Activated CD8-positive, alpha-beta memory T cell treated with anti-CD3 and anti-CD28 coated beads, Interleukin-2, amount 50 U/mL, for 1 hour (primary cell): ENCODE data around the gene CADM2.

ENCODE experiments used
- DNase-seq: peaks from one replicate; pipeline ENCODE4 v3.0.0-alpha.2; 2020; ENCODE audit errors: extremely low read depth

The CADM2 gene

DNA sequence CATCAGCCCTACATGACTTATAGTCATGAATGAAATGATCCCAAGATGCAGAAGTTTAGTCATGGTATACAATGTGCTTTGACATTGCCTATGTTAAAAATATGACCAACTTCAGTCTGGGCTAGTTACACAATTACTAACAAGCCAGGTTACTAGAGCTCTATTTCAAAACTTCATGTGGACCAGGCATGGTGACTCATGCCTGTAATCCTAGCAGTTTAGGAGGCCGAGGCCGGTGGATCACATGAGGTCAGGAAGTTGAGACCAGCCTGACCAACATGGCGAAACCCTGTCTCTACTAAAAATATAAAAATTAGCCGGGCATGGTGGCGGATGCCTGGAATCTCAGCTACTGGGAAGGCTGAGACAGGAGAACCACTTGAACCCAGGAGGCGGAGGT lies 613.0 kb downstream of the CADM2 start:
- no peak for DNase-seq

DNA sequence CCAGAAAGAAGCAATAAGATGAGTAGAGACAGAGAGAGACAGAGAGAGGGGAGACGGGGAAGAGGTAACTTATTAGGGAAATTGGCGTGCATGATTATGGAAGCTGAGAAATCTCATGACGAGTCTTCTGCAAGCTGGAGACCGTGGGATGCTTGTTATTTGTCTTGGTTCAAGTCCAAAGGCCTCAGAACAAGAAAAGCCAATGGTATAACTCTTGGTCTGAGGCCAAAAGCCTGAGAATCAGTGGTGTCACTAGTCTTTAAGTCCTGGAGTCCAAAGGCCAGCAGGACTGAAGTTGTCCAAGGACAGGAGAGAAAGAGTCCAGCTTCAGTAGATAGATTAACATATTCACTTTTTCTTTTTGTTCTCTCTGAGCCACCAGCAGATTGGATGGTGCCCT lies 613.6 kb downstream of the CADM2 start:
- no peak for DNase-seq

GRCh38 chr3:85572978-85573377 lies 614.2 kb downstream of the CADM2 start:
- DNase-seq, result no peak

DNA sequence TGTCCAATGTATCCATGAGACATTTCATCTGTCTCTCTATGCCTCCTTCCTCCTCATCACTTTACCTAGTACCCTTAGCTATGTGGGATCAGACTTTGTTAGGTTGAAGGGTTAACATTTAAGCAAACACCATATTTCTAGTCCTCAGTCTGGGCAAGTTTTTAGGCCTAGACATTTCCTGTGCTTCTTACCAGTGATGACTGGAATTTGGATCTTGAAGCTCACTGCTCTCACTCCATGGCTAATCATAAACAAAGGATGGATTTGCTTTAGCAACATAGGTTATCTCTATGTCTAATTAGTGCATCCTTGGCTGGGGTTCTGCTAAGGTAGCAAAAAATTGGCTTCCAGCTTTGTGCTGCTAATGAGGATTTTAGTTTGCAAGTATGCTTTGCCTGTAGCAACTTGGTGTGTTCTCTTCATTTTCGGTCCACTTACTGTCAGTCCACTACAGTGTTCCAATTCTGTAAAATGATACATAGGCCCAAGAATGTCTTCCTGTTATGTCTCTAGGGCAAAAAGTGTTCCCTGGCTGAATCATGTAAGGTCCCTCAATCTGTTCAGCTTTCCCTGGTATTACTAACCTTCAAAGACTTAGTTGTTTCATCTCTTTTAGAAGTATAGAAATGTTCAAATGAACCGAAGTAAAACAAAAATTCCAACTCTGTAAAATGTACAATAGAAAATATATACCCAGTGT lies 615.4 kb downstream of the CADM2 start:
- DNase-seq, result no peak

GRCh38 chr3:85576091-85576690 lies 617.4 kb downstream of the CADM2 start:
- no peak for DNase-seq

GRCh38 chr3:85576697-85577200 lies 618.0 kb downstream of the CADM2 start:
- no peak for DNase-seq

DNA sequence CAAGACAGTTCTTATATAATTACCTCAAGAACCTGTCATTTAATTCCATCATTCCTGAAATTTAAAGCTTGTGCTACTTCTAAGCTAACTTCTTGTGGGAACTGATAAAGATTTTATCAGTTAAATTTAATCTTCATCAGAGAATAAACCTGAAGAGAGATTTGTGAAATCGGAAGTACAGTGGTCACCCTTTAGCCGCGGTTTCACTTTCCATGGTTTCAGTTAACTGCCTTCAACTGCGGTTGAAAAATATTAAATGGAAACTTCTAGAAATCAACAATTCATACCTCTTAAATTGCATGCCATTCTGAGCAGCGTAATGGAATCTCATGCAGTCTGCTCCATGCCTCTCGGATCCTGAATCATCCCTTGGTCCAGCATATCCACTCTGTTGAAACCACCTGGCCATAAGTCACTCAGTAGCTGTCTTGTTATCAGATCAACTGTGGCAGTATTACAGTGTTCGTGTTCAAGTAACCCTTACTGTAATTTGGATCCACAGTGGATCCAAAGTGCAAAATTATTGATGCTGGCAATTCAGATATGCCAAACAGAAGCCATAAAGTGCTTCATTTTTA lies 626.1 kb downstream of the CADM2 start:
- DNase-seq, result no peak

- no peak for DNase-seq
Observed at GRCh38 chr3:85586018-85586417, 627.2 kb downstream of the CADM2 start.

DNA sequence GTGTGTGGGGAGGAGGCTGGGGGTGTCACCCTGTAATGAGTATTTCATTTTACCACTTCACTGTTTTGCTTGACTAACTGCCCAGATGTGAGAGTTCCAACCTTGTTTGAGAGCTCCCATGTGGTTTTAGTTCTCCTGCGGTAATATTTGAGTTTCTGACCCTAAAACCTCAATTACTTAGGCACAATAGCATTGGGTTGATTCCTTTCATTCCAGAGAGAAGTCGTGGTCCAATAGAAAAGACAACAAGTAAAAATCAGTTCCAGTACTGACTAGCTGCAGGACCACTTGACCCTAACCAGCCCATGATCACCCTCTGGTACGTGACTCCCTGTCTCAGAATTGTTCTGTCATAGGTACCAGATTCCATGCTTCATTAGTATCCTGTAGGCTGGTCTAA lies 630.4 kb downstream of the CADM2 start:
- DNase-seq, result no peak

- DNase-seq, result no peak
Observed at GRCh38 chr3:85591451-85591850, 632.7 kb downstream of the CADM2 start.

- no peak for DNase-seq
Observed at GRCh38 chr3:85592256-85592655, 633.5 kb downstream of the CADM2 start.

GRCh38 chr3:85594676-85595075 lies 635.9 kb downstream of the CADM2 start:
- no peak for DNase-seq

- DNase-seq, result no peak
Observed at GRCh38 chr3:85603378-85603777, 644.6 kb downstream of the CADM2 start.

GRCh38 chr3:85604641-85605040 lies 645.9 kb downstream of the CADM2 start:
- no peak for DNase-seq

GRCh38 chr3:85605066-85605465 lies 646.3 kb downstream of the CADM2 start:
- DNase-seq, result no peak

GRCh38 chr3:85626662-85627061 lies 667.9 kb downstream of the CADM2 start:
- no peak for DNase-seq

- DNase-seq, result no peak
Observed at GRCh38 chr3:85627932-85628331, 669.1 kb downstream of the CADM2 start.

DNA sequence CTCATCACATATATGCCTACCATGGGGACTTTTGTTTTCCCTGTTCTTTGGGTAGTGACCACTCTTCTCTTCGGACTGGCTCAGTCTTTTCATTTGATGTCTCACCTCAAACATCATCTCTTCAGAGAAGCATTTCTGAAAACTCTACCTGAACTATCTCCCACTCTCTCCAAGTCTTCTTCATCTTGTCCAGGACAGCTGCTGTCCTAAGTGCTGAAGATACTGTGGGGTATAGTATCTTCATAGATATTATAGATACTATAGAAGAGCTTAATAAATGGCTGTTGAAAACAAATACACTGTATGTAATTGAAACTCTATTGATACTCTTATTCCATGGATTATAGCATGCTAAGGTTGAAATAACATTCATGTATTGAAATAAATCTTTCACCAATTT lies 672.3 kb downstream of the CADM2 start:
- no peak for DNase-seq

- no peak for DNase-seq
Observed at GRCh38 chr3:85632921-85633320, 674.1 kb downstream of the CADM2 start.

DNA sequence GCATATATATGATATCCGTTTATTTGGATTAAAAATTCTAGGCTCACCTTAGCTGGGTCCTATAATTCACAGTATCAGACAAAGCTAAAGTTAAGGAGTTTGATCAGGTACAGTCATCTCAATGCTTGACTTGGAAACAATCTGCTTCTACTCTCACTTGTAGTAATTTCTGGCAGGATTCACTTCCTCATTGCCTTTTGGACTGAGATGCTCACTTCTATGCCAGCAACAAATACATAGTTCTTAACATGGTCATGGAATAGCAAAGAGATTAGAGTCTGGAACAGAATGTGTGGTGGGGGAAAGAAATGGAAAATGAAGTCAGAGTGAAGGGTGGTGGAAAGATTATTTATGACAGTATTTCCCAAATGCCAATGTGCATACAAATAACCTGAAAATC lies 693.6 kb downstream of the CADM2 start:
- no peak for DNase-seq

- no peak for DNase-seq
Observed at GRCh38 chr3:85660451-85660850, 701.7 kb downstream of the CADM2 start.

GRCh38 chr3:85662462-85662861 lies 703.7 kb downstream of the CADM2 start:
- DNase-seq, result no peak

- no peak for DNase-seq
Observed at GRCh38 chr3:85667744-85668143, 709.0 kb downstream of the CADM2 start.
